T-helper 1 cell (primary cell): ENCODE measurements around the gene EGFLAM.

Source experiments
- DNase-seq, 5 donors: peaks; one replicate each; pipeline ENCODE4 v3.0.0-alpha.2; 2012 to 2020

EGFLAM gene

DNA sequence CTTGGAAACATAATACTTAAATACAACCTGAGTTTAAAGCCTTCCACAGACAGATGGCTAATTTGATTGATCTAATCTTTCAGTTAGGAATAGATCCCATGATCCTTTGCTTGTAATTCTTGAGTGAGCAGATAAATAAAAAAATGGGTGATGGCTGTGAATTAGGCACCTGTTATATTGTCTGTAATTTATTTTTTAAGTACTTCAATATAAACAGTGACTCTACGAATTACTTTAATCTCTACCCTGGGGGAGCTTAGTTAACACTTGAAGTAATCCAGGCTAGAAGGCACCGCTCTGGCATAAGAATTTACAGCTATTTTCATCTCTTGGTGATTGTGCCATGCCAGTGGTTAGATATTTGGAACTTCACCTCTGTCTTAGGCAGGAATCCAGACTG lies 9.0 kb downstream of the EGFLAM start:
- DNase-seq, result no peak

DNA sequence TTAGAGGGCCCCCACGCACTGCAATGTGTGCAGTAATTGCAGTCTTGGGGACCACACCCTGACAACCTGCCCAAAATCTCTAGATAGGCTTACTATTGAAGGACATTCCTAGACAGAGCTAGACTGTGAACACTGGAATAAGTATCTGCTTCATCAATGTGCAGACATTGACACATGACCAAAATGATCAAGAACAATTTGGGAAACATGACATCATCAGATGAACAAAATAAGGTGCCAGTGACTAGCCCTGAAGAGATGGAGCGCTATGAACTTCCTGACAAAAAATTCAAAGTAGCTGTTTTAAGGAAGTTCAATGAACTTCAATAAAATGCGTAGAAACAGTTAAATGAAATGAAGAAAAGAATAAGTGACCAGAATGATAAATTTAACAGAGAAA lies 15.3 kb downstream of the EGFLAM start:
- no peak for DNase-seq

DNA sequence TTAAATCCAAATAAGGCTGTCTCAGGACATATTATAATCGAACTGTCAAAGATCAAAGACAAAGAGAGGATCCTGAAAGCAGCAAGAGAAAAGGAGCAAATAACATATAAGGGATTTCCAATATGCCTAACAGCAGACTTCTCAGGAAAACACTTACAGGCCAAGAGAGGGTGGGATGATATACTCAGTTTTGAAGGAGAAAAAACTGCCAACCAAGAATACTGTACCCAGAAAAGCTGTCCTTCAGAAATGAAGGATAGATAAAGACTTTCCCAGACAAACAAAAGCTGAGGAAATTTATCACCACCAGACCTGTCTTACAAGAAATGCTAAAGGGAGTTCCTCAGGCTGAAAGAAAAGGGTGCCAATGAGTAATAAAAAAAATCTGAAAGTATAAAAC lies 16.0 kb downstream of the EGFLAM start:
- no peak for DNase-seq

DNA sequence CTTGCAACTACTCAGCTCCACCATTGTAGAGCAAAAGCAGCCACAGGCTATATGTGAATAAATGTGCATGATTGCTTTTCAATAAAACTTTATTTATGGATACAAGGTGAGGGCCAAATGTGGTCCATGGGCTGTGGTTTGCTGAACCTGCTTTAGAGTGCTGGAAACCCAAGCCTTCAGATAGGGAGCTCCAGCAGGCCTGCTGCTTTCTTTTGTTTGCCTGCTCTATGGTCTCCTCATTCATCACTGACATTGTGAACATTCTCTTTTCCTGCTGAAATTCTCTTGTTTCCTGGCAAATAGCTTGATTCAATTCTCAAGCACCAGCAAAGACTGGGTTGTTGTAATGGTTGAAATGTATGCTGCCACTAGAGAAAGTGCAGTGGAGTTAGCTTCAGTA lies 26.0 kb downstream of the EGFLAM start:
- DNase-seq, result no peak

DNA sequence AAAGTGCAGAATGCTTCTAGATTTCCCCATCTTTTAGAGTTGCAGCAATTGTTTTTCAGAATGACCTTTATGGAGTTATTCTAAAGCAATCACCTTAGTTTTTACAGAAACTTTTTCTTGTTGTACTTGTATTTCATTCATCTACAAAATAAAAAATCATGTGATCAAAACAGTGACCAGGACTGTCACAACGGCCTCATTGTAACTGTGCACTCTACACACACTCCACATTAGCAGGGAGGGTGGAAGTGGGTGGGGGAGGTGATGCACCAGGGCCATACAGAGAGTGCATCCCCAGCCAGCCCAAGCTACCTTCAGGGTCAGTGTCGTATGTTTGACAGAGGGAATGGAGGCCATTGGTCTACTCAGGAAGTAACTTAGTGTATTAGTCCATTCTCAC lies 26.9 kb downstream of the EGFLAM start:
- DNase-seq, result no peak

DNA sequence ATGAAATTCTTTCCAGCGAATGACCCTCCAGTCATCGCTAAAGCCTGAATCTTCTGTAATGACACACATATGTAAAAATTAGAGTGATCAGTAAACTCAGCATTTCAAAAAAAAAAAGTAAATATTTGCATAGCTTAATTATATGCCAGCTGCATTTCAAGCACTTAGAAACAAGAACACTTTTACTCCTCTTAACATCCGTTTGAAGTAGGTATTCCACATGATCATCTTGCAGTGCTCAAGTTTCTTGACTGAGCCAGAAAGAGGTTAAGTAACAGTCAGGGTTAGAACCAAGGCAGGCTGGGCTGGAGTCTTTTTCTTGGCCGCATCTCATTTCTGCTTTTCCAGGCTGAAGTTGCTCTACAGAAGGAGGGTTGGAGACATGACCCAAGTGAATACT lies 27.6 kb downstream of the EGFLAM start:
- no peak for DNase-seq

DNA sequence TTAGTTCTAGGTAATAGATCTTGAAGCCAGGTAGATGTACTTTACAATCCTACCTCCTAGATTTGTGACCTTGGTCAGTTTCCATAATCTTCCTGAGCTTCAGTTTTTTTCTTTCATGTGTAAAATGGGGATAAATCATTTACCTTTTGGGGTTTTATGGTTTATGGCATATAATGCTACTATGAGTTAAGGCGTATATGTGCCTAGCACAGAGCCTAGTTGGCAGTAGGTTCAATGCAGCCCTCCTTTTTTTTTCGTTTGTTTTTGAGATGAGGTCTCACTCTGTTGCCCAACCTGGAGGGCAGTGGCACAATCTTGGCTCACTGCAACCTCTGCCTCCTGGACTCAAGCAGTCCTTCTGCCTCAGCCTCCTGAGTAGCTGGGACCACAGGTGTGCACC lies 28.8 kb downstream of the EGFLAM start:
- DNase-seq, result no peak

DNA sequence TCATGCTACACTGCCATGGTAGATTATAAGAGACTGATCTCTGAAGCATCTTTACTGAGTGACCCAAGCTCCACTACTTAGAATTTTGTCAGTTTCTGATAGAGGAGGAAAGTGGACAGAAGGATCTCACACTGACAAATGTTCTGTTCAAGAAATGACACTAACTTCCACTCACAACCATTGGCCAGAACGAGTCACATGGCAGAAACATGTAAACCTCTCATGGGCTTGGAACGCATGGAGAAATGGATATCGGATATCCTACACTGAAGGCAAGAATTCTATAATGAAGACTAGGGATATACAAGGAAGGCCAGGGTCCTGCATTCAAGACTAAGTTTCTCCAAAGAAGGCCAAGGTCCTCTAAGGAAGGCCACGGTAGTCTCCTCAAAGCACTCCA lies 31.1 kb downstream of the EGFLAM start:
- DNase-seq, result no peak

DNA sequence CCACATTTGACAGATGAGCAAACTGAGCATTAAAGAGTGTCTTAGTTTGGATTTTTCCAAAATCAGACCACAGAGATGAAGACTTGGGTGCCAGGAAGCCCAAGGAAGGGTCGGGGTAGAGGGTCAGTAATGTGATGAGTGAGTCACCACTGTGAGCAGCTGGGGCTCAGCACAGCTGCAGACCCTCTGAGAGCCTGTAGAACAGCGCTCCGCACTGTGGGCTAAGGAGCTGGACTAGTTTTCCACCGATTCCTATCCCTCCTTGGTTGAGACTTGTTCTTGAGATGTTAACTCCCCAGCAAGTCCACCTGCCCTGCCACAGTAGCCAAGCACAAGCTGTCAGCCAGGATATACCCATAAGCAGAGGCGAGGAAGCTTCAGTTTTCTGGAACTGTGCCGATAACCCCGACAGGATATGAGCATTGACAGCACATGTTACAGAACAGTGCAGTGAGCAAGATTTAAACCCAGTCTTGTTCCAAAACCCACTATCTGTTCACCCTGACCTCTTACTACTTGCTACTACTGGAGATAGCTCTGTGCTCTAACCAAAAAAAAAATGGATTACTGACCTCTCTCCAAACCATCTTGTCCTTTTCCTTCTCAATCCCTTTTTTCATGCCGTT lies 31.8 kb downstream of the EGFLAM start:
- DNase-seq, result no peak

DNA sequence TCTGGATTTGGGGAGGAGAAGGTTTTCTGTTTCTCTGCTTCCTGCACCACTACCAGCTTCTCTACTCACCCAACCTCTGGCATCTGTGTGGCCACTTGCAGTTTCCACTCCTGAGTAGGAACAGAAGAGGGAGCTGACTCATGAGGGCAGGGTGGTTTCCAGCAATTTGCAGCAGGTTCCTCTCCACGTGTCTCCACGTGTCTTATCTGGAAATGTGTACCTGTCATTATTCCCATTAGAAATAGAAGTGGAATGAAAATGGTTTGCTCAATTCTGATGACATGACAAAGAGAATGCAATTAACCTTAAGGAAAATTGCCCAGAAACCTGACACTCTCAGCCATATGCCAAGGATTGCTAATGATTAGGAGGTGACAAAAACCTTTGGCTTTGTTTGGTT lies 33.0 kb downstream of the EGFLAM start:
- no peak for DNase-seq

DNA sequence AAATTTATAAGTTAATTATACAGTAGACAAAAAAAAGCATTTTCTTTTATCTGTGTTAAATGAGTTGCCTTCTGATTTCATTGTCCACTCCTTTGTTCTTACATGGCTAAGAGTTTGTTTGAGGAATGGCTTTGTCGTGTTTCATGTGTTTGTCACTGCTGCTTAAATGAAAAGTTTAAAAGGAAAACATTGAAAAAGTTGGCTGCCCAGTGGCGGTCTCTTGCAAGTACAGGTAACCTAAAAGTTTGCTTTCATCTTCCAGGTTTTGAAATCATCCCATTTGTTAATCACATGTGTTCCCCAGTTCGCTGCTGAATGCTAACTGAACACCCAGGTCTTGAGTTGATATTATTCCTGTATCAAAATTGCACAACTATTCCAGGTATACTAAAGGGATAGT lies 33.9 kb downstream of the EGFLAM start:
- DNase-seq, result no peak

DNA sequence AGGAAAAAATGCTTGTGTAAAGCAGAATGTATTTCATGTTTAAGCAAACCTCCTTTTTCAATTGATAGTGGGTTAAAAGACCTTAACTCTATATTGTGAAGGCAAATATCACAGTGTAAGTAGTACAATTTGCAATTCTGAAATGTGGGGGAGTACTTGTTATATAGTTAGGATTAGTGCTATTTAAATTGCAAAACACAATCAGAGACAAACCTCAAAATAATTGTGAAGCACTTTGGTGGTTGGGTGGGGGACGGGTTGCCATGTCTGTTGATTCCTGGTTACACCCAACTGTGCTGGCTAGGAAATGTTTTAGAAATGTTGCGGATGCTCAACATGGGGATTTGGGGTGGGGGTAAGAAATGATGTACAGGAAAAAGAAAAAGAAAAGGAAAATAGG lies 37.4 kb downstream of the EGFLAM start:
- no peak for DNase-seq

DNA sequence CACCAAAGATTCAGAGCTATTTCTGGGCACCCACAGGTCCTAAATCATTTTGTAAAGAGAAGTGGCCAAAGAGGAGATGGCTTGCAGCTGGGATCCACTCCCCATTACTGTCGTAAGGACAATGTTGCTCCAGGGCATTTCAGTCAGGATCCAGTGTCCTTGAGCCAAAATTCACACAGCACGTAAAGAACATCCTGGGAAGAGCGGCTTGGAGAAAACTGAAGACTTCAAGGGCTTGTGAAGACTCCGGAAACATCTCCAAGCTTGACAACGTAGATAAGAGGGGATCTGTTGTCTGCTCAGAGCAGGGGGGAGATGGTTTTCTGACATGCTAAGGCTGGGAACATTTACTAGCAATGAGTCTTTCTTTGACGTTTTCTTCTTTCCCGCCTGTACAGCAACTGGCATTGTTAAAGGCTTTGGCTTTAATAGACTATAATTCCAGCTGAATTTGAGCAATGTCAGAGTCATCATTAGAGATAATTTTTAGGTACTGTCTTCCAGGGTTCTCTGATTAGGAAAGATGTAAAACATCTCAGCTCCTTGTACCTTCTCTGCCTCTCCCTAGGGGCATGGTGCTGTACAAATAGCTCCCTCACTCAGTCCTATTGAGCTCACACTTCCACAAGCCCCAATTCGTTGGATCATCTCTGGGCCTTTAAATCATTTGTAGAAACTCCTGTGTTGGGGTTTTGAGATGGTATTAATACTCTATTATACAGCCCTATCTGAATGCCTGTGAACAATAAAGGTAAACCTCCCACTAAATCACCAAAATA lies 39.7 kb downstream of the EGFLAM start:
- no peak for DNase-seq

DNA sequence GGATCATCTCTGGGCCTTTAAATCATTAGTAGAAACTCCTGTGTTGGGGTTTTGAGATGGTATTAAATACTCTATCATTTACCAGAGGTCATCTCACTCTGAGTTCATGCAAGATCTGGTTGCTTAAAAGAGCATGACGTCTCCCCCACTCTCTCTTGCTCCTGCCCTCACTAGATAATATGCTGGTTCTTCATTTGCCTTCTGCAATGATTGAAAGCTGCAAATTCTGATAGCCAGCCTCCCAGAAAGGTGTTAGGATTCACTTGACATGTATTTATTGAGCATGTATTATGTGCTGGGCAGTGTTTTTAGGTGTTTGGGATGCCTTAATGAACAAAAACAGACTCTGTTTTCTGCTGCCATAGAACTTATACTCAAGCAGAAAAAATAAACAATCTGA lies 41.2 kb downstream of the EGFLAM start:
- no peak for DNase-seq

DNA sequence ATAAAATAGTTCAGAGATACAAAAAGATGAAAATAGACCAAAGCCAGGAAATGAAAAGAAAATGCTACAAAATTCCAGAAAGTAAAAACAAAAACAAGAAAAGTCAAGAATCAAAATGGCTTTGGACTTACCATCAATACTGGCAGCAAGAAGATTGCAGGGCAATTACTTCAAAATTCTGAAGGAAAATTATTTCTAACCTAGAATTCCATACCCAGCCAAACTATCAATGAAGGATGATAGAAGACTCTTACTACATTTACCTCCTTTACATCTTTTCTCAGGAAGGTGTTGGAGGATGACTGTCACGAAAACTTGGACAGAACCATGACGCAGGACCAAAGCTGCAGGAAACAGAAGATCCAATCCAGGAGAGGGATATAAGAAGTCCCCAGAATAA lies 46.8 kb downstream of the EGFLAM start:
- no peak for DNase-seq

DNA sequence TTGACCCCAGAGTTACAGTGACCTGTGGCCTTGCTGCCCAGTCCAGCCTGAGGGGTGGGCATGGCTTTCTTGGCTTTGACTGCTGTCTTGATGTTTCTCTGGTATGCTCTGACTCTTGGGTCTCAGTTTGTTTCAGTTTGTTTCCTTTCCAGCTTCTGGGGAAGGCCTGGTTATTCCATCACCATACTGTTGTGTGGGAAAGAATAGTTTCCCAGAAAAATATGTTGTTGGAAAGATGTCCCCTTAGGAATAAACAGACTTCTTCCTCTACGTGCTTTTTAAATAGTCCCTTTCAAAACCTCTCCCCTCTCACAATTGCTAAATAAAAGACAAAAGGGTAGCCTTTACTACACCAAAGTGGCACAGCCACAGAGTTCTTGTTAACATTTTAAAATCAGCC lies 49.5 kb downstream of the EGFLAM start:
- DNase-seq, result no peak

DNA sequence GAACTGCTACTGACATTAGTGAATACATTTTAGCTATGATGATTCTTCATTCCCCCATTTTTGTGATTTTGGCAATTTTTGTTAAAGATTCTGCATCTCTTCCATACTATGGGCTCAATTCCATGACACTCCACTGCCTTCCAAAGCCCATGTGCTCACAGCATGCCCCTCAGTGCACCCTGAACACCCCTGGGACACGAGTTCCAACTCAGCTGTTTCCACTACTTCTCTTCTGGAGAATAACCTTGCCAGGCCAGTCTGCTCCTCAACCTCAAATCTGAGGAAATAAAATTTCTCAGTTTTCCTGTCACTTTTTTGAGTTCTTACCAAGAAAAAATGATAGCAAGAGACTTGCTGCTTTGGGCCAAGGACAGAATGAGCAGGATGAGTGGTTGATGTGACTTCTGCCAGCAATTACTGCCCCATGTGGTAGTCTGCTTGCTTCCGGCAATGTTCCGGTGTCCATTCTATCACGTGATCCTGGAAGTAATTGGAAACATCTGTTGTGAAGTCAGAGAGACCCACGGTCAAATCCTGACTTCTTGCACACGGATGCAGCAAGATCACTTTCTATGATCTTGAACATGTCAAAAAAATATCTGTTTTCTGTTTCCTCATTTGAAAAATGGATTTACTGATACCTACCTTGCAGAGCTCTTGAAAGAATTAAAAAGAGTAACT lies 58.3 kb downstream of the EGFLAM start:
- DNase-seq, result no peak

DNA sequence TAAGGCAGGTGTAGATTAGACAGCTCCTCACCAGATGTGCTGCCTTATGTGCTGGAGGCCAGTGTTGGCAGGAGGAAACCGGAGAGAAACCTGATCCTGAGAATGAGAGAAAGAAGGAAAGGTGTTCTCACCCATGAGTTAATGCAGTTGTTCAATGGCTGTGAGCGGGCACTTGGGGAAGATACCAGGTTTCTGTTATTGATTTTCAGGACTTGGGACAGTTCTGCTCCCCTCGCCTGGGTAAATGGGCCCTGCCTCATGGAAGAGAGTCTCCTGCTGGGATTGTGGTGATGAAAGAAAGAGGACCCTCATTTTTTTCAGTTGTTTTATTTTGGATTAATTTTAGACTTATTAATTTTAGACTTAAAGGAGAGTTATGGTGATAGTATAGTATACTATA lies 59.5 kb downstream of the EGFLAM start:
- no peak for DNase-seq

DNA sequence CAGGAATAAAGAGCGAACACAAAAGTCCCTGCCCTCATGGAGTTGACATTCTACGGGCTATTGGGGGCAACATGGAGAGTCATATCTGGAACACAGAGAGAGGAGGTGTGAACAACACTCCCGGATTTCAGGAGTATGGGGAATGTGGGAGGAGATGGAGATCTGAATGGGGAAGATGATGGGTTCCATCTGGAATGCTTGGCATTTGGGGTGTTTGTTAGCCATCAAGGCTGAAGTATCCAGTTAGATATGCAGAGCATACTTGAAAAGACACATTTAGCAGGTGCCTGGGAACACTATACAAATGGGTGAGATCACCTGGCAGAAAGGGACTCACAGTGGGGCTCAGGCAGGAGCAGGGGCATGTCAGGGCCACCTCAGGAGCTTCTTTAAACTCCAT lies 61.1 kb downstream of the EGFLAM start:
- DNase-seq, result no peak

DNA sequence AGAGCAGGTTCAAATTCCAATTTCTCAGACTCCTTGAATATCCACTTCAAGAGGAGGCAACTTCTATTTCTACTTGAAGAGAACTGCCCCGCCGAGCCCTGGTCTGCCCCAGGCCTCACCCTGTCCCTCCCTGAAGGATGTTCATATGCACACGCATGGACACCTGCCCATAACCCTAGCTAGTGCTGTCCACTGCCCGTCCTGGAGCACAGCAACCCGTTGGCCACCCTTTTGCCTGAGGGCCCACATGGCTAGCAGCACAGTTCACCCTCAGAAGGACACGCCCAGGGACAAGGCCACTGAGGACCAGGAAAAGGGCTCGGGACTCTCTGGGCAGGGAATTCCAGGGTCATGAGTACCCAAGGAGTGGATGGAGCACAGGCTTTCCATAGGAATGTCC lies 63.6 kb downstream of the EGFLAM start:
- no peak for DNase-seq

DNA sequence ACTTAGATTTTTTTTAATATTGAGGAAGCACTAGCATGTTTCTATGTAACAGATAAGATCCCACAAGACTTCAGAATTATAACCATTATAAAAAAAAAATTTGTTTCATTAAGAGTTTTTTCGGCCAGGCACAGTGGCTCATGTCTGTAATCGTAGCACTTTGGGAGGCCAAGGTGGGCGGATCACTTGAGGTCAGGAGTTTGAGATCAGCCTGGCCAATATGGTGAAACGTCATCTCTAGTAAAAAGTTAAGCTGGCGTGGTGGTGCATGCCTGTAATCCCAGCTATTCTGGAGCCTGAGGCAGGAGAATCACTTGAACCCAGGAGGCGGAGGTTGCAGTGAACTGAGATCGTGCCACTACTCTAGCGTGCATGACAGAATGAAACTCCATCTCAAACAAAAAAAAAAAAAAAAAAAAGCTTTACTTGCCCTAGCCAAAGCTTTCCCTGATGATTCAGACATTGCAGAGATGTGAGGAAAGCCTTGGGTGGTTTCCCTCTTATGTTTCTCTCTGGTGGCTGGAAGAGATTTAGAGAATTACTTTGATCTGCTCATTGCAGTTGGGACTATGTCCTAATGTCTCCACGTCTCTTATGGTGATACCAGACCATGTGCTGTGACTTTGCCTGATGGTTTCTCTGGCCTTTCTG lies 65.4 kb downstream of the EGFLAM start:
- no peak for DNase-seq

DNA sequence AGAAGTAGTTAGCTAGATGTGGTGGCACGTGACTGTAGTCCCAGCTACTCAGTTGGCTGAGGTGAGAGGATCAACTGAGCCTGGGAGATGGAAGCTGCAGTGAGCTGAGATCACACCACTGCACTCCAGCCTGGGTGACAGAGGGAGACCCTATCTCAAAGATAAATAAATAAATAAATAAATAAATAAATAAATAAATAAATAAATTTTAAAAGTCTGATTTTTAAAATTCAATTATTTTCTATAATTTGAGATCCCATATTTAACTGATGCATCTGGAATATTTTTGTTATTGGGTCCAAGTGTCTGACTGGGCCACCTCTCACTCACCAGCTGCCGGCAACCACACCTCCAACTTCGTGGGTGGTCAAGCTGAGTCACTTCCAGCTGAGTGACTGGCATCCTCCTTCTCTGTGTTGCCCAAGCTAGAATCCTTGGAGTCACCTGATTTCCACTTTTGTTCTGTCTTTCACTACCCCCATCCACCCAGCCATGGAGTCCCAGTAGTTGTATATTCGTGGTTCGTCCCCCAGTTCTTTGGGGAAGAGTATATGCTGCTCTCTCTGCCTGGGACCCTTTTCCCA lies 70.9 kb downstream of the EGFLAM start:
- DNase-seq, result no peak

DNA sequence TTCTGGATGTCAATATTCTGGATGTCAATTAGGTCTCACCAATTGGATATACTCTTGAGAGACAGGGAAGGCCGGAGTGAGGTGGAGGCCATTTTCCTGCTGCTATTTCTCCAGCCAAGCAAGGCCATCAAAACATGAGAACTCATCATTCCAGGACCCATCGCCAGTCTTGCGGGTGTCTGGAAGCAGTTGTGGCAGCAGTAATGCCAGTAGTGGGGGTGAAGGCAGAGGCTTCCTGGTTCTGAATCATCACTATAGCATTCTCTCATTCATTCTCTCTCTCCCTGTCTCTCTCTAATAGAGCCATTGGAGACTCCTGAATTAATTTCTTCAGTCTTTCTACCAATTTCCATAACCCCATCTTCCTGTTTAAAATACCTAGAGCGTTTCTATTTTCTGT lies 71.8 kb downstream of the EGFLAM start:
- no peak for DNase-seq
